Progenitor cell of endocrine pancreas (in vitro differentiated cells): Measurements from ENCODE around the gene IFT22. TPM values are rescaled to one million over a fixed set of nuclear protein-coding genes. Genes with fewer than 3 reads are reported as not detected.
"Not testable (repeated sequence)": the region's sequence is repeated elsewhere in the genome, so short reads cannot be mapped to it uniquely, and the experiment has no call there.

Experiments
- DNase-seq: peaks from one replicate; pipeline ENCODE4 v3.0.0; 2021; ENCODE audit warnings: low spot score; ENCODE audit not compliant: unreplicated experiment
- H3K27ac Mint-ChIP-seq: 2 replicates; pipeline ENCODE4 v1.8.0; 2021; ENCODE audit warnings: mild to moderate bottlenecking, moderate library complexity, mixed read lengths
- H3K27me3 Mint-ChIP-seq: 2 replicates; pipeline ENCODE4 v1.8.0; 2021; ENCODE audit warnings: mixed read lengths
- H3K36me3 Mint-ChIP-seq: 2 replicates; pipeline ENCODE4 v1.8.0; 2022; ENCODE audit warnings: mixed read lengths; ENCODE audit not compliant: insufficient read depth
- H3K4me1 Mint-ChIP-seq: 2 replicates; pipeline ENCODE4 v1.8.0; 2021; ENCODE audit warnings: low read depth, mixed read lengths
- H3K4me3 Mint-ChIP-seq: 2 replicates; pipeline ENCODE4 v1.8.0; 2021; ENCODE audit warnings: low read depth, mild to moderate bottlenecking, moderate library complexity, mixed read lengths
- H3K9me3 Mint-ChIP-seq: 2 replicates; pipeline ENCODE4 v1.8.0; 2021; ENCODE audit warnings: low read depth, mixed read lengths
- total RNA-seq: library from RNA; stranded (reverse); gene quantifications from 2 replicates; pipeline ENCODE4 v1.2.1, GENCODE V29; 2021
- TF ChIP-seq, protein P1 (sequence below): fragments of 200-600 bp; sonication (generic); IDR thresholded peaks from one replicate; pipeline ENCODE4 v1.5.0; 2021; ENCODE audit warnings: antibody characterized with exemption, mild to moderate bottlenecking; ENCODE audit not compliant: unreplicated experiment

Gene IFT22
- total RNA-seq, 1 donor from 2014 or later = 60.3 TPM

- Mint-ChIP-seq H3K27me3 (peaks cover 64% of the 10 kb centered on the region), H3K36me3 (no peaks in the 10 kb centered on the region), H3K4me3 (no peak overlapping the region), H3K9me3 (no peaks in the 10 kb centered on the region), H3K27ac (no peak overlapping the region), H3K4me1 (no peaks in the 10 kb centered on the region)
- TF ChIP-seq, protein P1, sequence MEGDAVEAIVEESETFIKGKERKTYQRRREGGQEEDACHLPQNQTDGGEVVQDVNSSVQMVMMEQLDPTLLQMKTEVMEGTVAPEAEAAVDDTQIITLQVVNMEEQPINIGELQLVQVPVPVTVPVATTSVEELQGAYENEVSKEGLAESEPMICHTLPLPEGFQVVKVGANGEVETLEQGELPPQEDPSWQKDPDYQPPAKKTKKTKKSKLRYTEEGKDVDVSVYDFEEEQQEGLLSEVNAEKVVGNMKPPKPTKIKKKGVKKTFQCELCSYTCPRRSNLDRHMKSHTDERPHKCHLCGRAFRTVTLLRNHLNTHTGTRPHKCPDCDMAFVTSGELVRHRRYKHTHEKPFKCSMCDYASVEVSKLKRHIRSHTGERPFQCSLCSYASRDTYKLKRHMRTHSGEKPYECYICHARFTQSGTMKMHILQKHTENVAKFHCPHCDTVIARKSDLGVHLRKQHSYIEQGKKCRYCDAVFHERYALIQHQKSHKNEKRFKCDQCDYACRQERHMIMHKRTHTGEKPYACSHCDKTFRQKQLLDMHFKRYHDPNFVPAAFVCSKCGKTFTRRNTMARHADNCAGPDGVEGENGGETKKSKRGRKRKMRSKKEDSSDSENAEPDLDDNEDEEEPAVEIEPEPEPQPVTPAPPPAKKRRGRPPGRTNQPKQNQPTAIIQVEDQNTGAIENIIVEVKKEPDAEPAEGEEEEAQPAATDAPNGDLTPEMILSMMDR = no peak
- DNase-seq = no peak
These were observed 33.2 kb downstream of the IFT22 start for GRCh38 chr7:101288439-101288838.

DNA sequence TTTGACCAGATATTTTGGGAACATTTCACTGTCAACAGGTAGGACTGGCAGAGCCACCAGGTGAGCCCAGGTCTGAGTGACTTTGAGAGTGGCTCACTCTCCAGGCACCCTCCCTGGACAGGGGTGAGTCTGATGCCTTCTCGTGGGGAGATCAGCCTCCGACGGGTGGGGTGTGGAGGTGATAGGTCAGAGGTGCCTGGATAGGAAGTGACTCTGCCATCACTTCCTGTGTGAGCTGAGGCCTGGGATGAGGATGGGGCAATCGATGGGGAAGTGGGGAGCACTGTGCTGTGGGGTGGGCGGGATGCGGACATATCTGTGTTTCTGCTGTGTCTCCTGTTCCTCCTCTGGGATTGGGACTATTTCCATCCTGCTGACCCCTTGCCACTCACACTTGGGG, 34.6 kb downstream of the IFT22 start:
- no peak for DNase-seq
- Mint-ChIP-seq H3K9me3 (no peaks in the 10 kb centered on the region), H3K4me3 (no peak overlapping the region), H3K4me1 (no peaks in the 10 kb centered on the region), H3K36me3 (no peaks in the 10 kb centered on the region), H3K27ac (no peak overlapping the region), H3K27me3 (peaks cover 64% of the 10 kb centered on the region)
- TF ChIP-seq, protein P1 = no peak

- not testable (repeated sequence) for H3K4me3 Mint-ChIP-seq, H3K36me3 Mint-ChIP-seq, DNase-seq, H3K27ac Mint-ChIP-seq, H3K4me1 Mint-ChIP-seq, H3K9me3 Mint-ChIP-seq
- peaks cover 57% of the 10 kb centered on the region for H3K27me3 Mint-ChIP-seq
These were observed 35.7 kb downstream of the IFT22 start for GRCh38 chr7:101285880-101286279.

DNA sequence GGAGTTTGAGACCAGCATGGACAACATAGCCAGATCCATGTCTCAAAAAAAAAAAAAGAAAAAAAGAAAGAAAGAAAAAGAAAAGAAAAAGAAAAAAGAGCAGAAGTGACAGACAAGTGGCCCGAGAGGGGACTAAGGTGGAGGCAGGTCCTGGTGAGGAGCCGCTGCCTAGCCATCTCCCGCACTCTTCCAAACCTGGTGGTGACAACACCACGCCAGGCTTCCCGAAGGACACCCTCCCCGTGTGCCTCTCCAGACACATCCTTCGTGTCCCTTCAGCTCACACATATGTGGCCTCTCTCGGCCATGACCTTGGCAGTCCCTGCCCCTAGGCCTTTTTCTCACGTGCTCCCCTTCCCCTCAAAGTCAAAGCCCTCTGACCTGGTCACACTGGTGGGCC, 36.4 kb downstream of the IFT22 start:
- H3K4me1 Mint-ChIP-seq = no peaks in the 10 kb centered on the region
- H3K27me3 Mint-ChIP-seq = peaks cover 50% of the 10 kb centered on the region
- no peak overlapping the region for H3K27ac Mint-ChIP-seq
- H3K4me3 Mint-ChIP-seq = no peak overlapping the region
- no peaks in the 10 kb centered on the region for H3K36me3 Mint-ChIP-seq
- no peak for DNase-seq
- no peaks in the 10 kb centered on the region for H3K9me3 Mint-ChIP-seq
- TF ChIP-seq, protein P1 = no peak

GRCh38 chr7:101280912-101281311, 40.7 kb downstream of the IFT22 start:
- not testable (repeated sequence) for H3K4me1 Mint-ChIP-seq, H3K27ac Mint-ChIP-seq, H3K36me3 Mint-ChIP-seq, H3K4me3 Mint-ChIP-seq, H3K9me3 Mint-ChIP-seq, DNase-seq
- peaks cover 20% of the 10 kb centered on the region for H3K27me3 Mint-ChIP-seq

- H3K36me3 Mint-ChIP-seq = no peaks in the 10 kb centered on the region
- H3K27ac Mint-ChIP-seq = no peak overlapping the region
- H3K4me1 Mint-ChIP-seq = no peaks in the 10 kb centered on the region
- no peak overlapping the region for H3K4me3 Mint-ChIP-seq
- no peak for DNase-seq
- H3K27me3 Mint-ChIP-seq = peaks cover 18% of the 10 kb centered on the region
- TF ChIP-seq, protein P1 = no peak
- H3K9me3 Mint-ChIP-seq = no peaks in the 10 kb centered on the region
These were observed 42.9 kb downstream of the IFT22 start for GRCh38 chr7:101278461-101279292.
